Endothelial cell of umbilical vein (primary cell): ENCODE data around the gene SLA2.

ENCODE experiments used
- CTCF ChIP-seq, 2 donors: IDR thresholded peaks; 1 replicate in 1 of 2; 2 replicates in 1 of 2; pipeline ENCODE4 v1.5.1; 2011; ENCODE audit warnings: low read length in 2 of 2, mild to moderate bottlenecking in 2 of 2, moderate library complexity in 2 of 2, control low read depth in 1 of 2, inconsistent platforms in 1 of 2, low read depth in 1 of 2; ENCODE audit not compliant: insufficient read depth in 1 of 2; ENCODE audit errors: extremely low read depth in 1 of 2
- MAX ChIP-seq: IDR thresholded peaks from 2 replicates; pipeline ENCODE4 v1.6.1; 2011; ENCODE audit not compliant: insufficient read depth, insufficient read length
- POLR2A ChIP-seq: IDR thresholded peaks from 2 replicates; pipeline ENCODE4 v1.6.1; 2012; ENCODE audit warnings: low read depth, mild to moderate bottlenecking, control low read depth, low read length

DNA sequence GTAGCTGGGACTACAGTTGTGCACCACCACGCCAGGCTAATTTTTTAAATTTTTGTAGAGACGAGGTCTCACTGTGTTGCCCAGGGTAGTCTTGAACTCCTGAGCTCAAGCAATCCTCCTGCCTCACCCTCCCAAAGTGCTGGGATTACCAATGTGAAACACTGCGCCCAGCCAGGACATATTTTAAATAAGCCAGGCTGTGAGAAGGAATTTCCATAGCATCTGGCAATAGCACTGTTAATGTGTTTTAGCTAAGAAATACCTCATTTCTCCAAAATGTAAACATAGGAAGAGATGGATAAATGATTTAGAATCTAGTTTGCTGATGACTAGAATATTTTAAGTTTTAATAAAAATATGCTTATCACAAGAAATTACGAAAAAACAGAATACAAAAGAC, 27.0 kb upstream of the SLA2 start:
- no peak for TF ChIP-seq MAX
- TF ChIP-seq POLR2A: no peak
- TF ChIP-seq CTCF (IDR thresholded peaks at IDR 0.05; ENCODE audit: extremely low read depth in 1 of 2, insufficient read depth in 1 of 2, low read depth in 1 of 2, low read length in 2 of 2): no peak
